Stomach (tissue), 4 donors: ENCODE results near the gene TOX3.

ENCODE experiments used
- EP300 ChIP-seq: sonication (generic); formaldehyde crosslinking; IDR thresholded peaks from one replicate; pipeline ENCODE4 v1.6.1; 2017; ENCODE audit warnings: antibody characterized with exemption
- POLR2A ChIP-seq, 4 donors: fragments of 450-650 bp; IDR thresholded peaks; one replicate each; pipeline ENCODE4 v1.6.1; 2016; ENCODE audit warnings: antibody characterized with exemption in 4 of 4, control low read depth in 2 of 4, mild to moderate bottlenecking in 1 of 4, moderate library complexity in 1 of 4
- POLR2AphosphoS5 ChIP-seq, 3 donors: sonication (generic); formaldehyde crosslinking; IDR thresholded peaks; one replicate each; pipeline ENCODE4 v1.6.1; 2016; ENCODE audit warnings: antibody characterized with exemption in 3 of 3
- TF ChIP-seq, protein P1 (sequence below), 7 experiments: fragments of 450-650 bp in 4 of 7; fragments of 200-600 bp in 3 of 7; sonication (generic) in 3 of 7; IDR thresholded peaks; one replicate each; pipeline ENCODE4 v1.5.1; 2016 to 2019; ENCODE audit warnings: antibody characterized with exemption in 7 of 7, control low read depth in 2 of 7, mild to moderate bottlenecking in 1 of 7

GRCh38 chr16:52491216-52491615 lies 55.7 kb downstream of the TOX3 start:
- TF ChIP-seq POLR2AphosphoS5 (IDR thresholded peaks at IDR 0.05): no peak
- TF ChIP-seq, protein P1, sequence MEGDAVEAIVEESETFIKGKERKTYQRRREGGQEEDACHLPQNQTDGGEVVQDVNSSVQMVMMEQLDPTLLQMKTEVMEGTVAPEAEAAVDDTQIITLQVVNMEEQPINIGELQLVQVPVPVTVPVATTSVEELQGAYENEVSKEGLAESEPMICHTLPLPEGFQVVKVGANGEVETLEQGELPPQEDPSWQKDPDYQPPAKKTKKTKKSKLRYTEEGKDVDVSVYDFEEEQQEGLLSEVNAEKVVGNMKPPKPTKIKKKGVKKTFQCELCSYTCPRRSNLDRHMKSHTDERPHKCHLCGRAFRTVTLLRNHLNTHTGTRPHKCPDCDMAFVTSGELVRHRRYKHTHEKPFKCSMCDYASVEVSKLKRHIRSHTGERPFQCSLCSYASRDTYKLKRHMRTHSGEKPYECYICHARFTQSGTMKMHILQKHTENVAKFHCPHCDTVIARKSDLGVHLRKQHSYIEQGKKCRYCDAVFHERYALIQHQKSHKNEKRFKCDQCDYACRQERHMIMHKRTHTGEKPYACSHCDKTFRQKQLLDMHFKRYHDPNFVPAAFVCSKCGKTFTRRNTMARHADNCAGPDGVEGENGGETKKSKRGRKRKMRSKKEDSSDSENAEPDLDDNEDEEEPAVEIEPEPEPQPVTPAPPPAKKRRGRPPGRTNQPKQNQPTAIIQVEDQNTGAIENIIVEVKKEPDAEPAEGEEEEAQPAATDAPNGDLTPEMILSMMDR (IDR thresholded peaks at IDR 0.05): no peak
- TF ChIP-seq EP300: no peak
- TF ChIP-seq POLR2A (IDR thresholded peaks at IDR 0.05): no peak
